Duodenal mucosa (tissue), 2 donors: ENCODE data around the gene ADA.
"Not testable (repeated sequence)": the region's sequence is repeated elsewhere in the genome, so short reads cannot be mapped to it uniquely, and the experiment has no call there.

Source experiments
- H3K27ac ChIP-seq: one replicate; pipeline ENCODE4 v1.7.0; 2013; ENCODE audit warnings: low read depth, low read length
- H3K27me3 ChIP-seq, 2 donors: one replicate each; pipeline ENCODE4 v1.7.0; 2013; ENCODE audit warnings: low read length in 2 of 2, control low read depth in 1 of 2; ENCODE audit not compliant: insufficient read depth in 2 of 2, control insufficient read depth in 1 of 2
- H3K36me3 ChIP-seq, 2 donors: one replicate each; pipeline ENCODE4 v1.7.0; 2013; ENCODE audit warnings: low read length in 2 of 2, control low read depth in 1 of 2; ENCODE audit not compliant: insufficient read depth in 2 of 2, control insufficient read depth in 1 of 2
- H3K4me1 ChIP-seq, 2 donors: one replicate each; pipeline ENCODE4 v1.7.0; 2013; ENCODE audit warnings: low read length in 2 of 2, control low read depth in 1 of 2; ENCODE audit not compliant: insufficient read depth in 2 of 2, control insufficient read depth in 1 of 2
- H3K4me3 ChIP-seq, 2 donors: one replicate each; pipeline ENCODE4 v1.7.0; 2013; ENCODE audit warnings: low read length in 2 of 2, low read depth in 1 of 2
- H3K9ac ChIP-seq, 2 donors: one replicate each; pipeline ENCODE4 v1.7.0; 2013; ENCODE audit warnings: low read length in 2 of 2, low read depth in 1 of 2
- H3K9me3 ChIP-seq, 2 donors: one replicate each; pipeline ENCODE4 v1.7.0; 2013; ENCODE audit warnings: low read length in 2 of 2, control low read depth in 1 of 2; ENCODE audit not compliant: control insufficient read depth in 1 of 2

Gene ADA

DNA sequence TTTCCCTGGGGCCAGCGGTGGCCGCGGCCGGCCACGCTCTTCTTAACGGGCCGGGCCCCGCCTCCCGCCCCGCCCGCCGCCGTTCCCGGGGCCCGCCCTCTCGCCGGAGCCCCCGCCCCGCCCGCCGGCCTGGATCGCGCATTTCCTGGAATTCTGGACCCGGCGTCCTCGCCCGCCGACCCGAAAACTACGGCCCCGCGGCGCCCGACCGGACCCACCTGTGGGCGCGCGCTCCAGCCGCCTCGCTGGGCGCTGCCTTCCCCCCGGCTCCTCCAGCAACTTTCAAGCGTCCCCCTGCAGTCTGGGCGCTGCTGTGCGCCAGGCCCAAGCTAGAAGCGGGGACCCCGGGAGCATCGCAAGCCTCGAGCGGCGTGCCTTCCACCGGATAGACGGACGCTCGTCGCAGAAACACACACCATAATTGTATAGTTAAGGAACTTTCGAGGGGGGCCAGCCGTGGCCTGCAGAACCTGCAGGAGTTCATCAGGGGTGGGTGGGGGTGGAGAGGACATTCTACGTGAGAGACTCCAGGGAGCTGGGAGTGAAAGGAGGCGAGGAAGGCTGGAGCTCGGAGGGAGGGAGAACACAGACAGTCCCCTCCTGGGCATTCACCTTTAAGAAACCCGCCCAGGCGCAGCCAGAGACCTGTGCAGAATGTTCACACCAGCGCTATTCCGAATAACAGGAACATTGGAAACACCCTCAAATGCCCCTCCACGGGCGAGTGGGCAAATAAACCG lies at the start of gene ADA:
Gene ADA (minus strand): TSS at position 16 of the 740 bp plus-strand sequence. CDS start 92 bp downstream, outside the sequence.
- peak within 1 kb of the TSS; percentile 67 to 80 for H3K9ac ChIP-seq
- H3K4me3 ChIP-seq: peak within 1 kb of the TSS; percentile 85 to 90
- peak within 1 kb of the TSS; percentile 77 for H3K27ac ChIP-seq
- peaks cover 29 to 33% of the 10 kb centered on the region in 2 donors for H3K4me1 ChIP-seq
- no peaks in the 10 kb centered on the region for H3K9me3 ChIP-seq
- peaks cover 0 to 6% of the 10 kb centered on the region in 2 donors for H3K36me3 ChIP-seq
- no peaks in the 10 kb centered on the region for H3K27me3 ChIP-seq

DNA sequence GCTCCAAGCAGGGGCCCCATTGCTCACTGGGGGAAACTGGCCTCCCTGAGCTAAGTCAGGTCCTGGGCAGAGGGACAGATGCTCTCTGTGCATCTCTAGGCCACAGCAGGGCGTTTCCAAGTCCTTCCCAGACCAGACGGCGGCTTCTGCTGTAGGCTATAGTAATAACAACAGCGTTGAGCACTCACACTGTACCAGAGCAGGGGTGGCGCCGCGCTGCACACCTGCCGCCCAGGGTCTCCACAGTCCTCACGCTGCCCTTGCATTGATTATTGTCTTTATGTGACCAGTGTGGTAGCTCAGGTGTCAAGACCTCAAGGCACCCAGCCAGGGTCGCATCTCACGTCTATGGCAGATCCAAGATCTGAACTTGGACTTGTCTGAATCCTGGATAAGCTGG lies 48.8 kb upstream of the ADA start:
- no peak overlapping the region for H3K27ac ChIP-seq
- H3K9me3 ChIP-seq: no peaks in the 10 kb centered on the region
- H3K4me1 ChIP-seq: peaks cover 0 to 4% of the 10 kb centered on the region in 2 donors
- H3K36me3 ChIP-seq: no peaks in the 10 kb centered on the region
- no peak overlapping the region for H3K9ac ChIP-seq
- H3K4me3 ChIP-seq: no peak overlapping the region
- no peaks in the 10 kb centered on the region for H3K27me3 ChIP-seq

DNA sequence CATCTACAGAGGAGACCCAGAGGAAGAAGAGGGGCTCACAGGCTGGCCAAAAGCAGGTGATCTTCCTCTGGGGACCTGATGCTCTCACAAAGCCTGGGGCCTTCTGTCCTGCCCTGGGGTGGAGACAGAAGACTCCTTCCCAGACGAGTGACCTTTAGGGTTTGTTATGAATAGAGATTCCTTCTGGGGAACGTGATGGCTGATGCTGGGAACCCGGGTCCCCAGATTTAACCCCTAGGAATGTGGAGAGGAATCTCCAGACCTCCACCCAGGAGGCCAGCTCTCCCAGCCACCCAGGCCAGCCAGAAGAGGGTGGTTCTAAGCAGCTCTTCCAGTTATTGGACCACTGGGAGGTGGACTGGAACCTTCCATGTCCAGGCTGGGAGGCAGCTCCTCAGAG lies 46.9 kb upstream of the ADA start:
- Histone ChIP-seq H3K4me1 (peaks cover 0 to 4% of the 10 kb centered on the region in 2 donors), H3K36me3 (no peaks in the 10 kb centered on the region), H3K4me3 (no peak overlapping the region)

DNA sequence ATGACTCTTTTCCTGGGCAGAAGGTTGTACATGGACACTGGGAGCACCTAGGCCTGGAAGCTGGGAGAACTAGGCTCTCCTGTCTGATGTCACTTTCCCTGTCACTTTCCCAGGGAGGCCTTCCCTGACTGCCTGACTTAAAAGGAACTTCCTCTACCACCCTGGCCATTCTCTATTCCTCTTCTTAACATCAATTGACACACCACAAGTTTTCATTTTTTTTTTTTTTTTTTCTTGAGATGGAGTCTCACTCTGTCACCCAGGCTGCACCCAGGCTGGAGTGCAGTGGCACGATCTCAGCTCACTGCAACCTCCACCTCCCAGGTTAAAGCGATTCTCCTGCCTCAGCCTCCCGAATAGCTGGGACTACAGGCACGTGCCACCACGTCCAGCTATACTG lies 45.5 kb upstream of the ADA start:
- H3K27me3 ChIP-seq, H3K4me1 ChIP-seq, H3K4me3 ChIP-seq, H3K9ac ChIP-seq, H3K36me3 ChIP-seq, H3K9me3 ChIP-seq, H3K27ac ChIP-seq: not testable (repeated sequence)

More for the DNA sequence above, 46.9 kb upstream of the ADA start:
- peaks cover 0 to 3% of the 10 kb centered on the region in 2 donors for H3K27me3 ChIP-seq
- no peak overlapping the region for H3K27ac ChIP-seq
- H3K9me3 ChIP-seq: no peaks in the 10 kb centered on the region
- no peak overlapping the region for H3K9ac ChIP-seq

DNA sequence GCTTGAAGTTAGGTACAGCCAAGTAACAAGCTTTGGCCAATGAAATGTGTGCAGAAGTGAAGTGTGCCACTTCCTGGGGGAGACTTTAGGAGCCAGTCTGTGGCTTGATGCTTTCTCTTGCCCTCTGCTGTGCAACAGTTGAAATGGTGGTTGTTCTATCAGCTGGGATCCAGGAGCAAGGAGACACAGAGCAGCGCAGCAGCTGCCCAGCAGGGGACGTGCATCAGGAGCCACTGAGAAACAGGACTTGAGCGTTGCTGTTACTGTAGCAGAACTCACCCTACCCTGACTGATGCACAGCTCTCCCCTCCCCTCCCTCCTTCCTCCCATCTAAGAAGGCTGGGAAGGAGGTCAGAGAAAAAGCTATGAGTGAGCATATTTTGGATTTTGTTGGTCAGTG lies 44.8 kb upstream of the ADA start:
- Histone ChIP-seq H3K27me3 (peaks cover 0 to 3% of the 10 kb centered on the region in 2 donors), H3K36me3 (no peaks in the 10 kb centered on the region), H3K4me1 (peaks cover 0 to 2% of the 10 kb centered on the region in 2 donors), H3K27ac (no peak overlapping the region), H3K4me3 (no peak overlapping the region), H3K9me3 (no peaks in the 10 kb centered on the region), H3K9ac (no peak overlapping the region)

DNA sequence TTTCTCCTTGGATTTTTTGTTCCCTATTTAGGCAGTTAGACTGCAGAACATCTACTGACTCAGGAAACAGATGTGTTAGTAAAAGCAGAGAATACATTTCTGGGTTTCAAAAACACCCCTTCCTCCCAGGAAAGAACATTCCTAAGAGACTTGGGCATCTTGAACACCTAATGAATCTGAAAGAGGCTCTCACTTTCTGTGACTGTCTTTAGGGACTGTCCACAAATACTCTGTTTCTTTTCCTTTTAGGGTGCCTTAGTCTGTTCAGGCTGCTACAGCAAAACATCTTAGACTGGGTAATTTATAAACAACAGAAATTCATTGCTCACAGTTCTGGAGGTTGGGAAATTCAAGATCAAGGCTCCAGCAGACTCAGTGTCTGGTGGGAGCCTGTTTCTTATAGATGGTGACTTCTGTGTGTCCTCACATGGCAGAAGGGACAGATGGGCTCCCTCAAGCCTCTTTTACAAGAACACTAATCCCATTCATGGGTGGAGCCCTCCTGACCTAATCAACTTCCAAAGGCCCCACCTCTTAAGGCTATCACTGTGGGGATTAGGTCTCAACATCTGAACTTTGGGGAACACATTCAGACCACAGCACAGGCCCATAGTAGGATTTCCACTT lies 44.3 kb upstream of the ADA start:
- Histone ChIP-seq H3K36me3 (no peaks in the 10 kb centered on the region), H3K9ac (no peak overlapping the region), H3K4me1 (peaks cover 0 to 2% of the 10 kb centered on the region in 2 donors), H3K27me3 (peaks cover 0 to 3% of the 10 kb centered on the region in 2 donors), H3K4me3 (no peak overlapping the region), H3K9me3 (no peaks in the 10 kb centered on the region), H3K27ac (no peak overlapping the region)

DNA sequence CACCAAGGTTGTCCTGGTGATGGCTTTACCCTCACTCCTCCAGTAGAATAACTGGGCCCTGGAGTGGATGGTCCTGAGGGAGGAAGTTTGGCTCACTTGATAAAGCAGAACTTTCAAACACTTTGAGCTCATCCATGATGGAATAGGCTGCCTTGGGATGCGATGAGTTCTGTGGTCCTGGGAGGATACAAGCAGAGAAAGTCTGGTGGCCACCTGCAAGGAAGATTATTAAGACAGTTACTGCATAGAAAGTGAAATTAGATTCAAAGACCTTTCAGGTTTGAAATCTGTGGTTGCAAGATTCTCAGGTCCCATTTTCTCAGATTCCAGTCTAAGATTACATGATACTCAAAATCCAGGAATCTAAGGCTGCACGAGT lies 43.8 kb upstream of the ADA start:
- Histone ChIP-seq H3K9me3 (no peaks in the 10 kb centered on the region), H3K27me3 (peaks cover 0 to 3% of the 10 kb centered on the region in 2 donors), H3K4me3 (no peak overlapping the region), H3K4me1 (peaks cover 0 to 2% of the 10 kb centered on the region in 2 donors), H3K27ac (no peak overlapping the region), H3K9ac (no peak overlapping the region), H3K36me3 (no peaks in the 10 kb centered on the region)

DNA sequence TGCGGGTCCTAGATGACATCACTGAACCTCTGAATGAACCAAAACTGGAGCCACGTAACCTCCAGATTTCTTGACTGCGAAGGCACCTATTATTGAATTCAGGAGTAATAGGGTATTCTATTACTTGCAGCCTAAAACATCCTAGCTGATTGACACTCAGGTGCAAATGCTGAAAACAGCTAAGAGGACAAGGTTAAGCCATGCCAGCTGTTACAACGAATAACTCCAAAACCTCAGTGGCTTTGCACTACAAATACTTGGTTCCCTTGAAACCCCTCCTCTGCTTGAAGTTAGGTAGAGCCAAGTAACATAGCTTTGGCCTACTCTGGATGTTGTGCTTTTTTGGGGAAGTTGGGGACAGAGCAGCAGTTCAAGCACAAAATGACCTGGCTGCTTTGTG lies 42.7 kb upstream of the ADA start:
- no peak overlapping the region for H3K27ac ChIP-seq
- no peak overlapping the region for H3K9ac ChIP-seq
- peaks cover 0 to 2% of the 10 kb centered on the region in 2 donors for H3K4me1 ChIP-seq
- H3K9me3 ChIP-seq: no peaks in the 10 kb centered on the region
- H3K36me3 ChIP-seq: no peaks in the 10 kb centered on the region
- peaks cover 0 to 3% of the 10 kb centered on the region in 2 donors for H3K27me3 ChIP-seq
- H3K4me3 ChIP-seq: no peak overlapping the region

DNA sequence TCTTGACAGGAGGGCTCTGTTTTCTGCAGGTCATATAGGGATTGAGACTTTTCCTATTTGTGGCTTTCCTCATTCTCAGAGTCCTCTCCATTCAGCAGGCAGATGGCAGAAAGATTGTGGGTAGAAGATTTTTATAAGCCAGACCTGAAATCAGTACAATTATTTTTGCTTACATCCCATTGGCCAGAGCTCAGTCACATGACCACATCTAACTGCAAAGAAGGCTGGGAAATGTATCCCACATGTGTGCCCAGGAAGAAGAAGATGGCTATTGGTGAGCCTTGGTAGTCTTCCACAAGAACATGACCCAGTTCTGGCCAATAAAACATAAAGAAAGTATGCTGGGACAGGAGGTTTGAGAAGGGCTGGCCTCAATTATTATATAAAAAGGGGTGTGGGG lies 42.1 kb upstream of the ADA start:
- Histone ChIP-seq H3K9ac (no peak overlapping the region), H3K4me3 (no peak overlapping the region), H3K4me1 (peaks cover 0 to 2% of the 10 kb centered on the region in 2 donors), H3K36me3 (no peaks in the 10 kb centered on the region), H3K9me3 (no peaks in the 10 kb centered on the region), H3K27ac (no peak overlapping the region), H3K27me3 (peaks cover 0 to 3% of the 10 kb centered on the region in 2 donors)

DNA sequence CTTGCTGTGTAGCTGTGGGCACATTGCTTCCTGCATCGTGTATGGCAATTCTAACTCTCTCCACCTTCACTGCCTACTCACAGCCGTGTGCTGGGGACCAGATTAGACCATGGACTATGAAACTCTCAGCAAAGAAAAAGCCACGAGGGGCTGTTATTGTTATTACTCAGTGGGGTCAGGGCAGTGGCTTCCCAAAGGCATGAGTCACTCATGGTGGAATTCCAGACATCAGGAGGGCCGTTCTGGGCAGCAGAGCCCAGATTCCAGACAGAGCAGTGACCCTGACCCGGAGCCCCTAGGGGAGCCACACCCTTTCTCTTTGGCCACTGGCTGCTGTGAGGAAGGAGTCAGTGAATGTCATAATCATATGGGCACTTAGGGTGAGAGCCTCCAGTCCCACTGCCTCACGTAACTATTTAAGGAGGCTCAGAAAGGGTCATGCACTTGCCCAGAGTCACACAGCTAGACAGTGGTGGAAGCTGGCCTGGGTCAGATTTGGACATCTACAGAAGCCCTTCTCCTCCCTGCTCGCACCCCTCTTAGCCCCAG lies 41.5 kb upstream of the ADA start:
- no peak overlapping the region for H3K4me3 ChIP-seq
- H3K9ac ChIP-seq: no peak overlapping the region
- H3K27me3 ChIP-seq: peaks cover 0 to 3% of the 10 kb centered on the region in 2 donors
- H3K36me3 ChIP-seq: no peaks in the 10 kb centered on the region
- peaks cover 0 to 2% of the 10 kb centered on the region in 2 donors for H3K4me1 ChIP-seq
- no peaks in the 10 kb centered on the region for H3K9me3 ChIP-seq
- H3K27ac ChIP-seq: no peak overlapping the region
